Measurements from ENCODE around the gene TSHZ1.

Gene TSHZ1

GRCh38 chr18:75207310-75208154 lies 3.1 kb upstream of the TSHZ1 start:
- DNase-seq (ENCODE audit: low read depth, low spot score): no peak

GRCh38 chr18:75208155-75208835 lies 2.3 kb upstream of the TSHZ1 start:
- no peak for DNase-seq (ENCODE audit: low read depth, low spot score)

DNA sequence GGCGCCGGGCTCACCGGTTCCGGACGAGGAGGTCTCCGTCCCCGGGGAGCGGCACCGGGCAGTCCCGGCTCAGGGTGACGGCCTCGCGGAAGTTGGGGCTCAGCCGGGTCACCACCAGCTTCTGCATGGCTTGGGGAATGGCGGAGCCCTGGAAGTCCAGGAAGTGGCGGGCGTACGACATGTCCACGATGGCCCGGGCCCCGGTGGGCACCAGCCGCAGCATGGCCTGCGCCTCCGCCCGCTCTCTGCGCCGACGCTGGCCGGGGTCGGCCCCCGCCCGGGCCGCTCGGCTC lies 1.8 kb upstream of the TSHZ1 start:
- DNase-seq (ENCODE audit: low read depth, low spot score): no peak

- peak; percentile 44 for DNase-seq (ENCODE audit: low read depth, low spot score)
Observed at GRCh38 chr18:75209129-75209950, 1.3 kb upstream of the TSHZ1 start, which contains the start of gene PTGR3. TSS of gene PTGR3 (minus strand) at chr18:75209139. CDS start at chr18:75209058, 81 bp downstream.

- DNase-seq (ENCODE audit: low read depth, low spot score): no peak
Observed at GRCh38 chr18:75209951-75210258, 692 bp upstream of the TSHZ1 start.

DNA sequence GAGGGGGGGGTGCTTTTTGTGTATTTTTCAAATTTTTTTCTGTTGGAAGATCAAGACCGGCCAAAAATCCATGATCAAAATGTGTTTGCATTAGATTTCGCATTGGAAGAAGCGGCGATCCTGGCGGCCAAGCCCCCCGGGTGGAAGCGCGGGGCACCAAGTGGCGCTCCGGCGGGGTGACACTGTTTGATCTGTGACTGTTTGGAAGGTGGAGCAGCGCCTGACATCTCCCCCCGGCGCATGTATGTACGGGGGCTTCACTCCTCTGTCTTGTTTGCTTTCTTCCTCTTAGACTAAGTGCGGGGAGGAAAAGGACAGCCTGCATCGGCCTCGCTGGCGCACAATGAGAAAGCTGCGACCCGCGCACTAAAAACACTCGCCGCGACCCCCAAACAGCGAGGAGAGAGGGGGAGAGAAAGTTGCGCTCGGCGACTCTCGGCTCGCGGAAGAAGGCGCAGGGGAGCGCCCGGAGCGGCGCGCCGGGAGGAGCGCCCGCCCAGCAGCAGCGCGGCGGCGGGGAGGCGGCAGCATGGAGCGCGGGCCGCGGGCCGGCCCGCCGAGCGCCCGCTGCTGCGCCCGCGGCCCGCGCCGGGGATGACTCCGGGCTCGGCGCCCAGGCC lies 515 bp downstream of the TSHZ1 start:
- no peak for DNase-seq (ENCODE audit: low read depth, low spot score)

- no peak for DNase-seq (ENCODE audit: low read depth, low spot score)
Observed at GRCh38 chr18:75211626-75211952, 992 bp downstream of the TSHZ1 start.

DNA sequence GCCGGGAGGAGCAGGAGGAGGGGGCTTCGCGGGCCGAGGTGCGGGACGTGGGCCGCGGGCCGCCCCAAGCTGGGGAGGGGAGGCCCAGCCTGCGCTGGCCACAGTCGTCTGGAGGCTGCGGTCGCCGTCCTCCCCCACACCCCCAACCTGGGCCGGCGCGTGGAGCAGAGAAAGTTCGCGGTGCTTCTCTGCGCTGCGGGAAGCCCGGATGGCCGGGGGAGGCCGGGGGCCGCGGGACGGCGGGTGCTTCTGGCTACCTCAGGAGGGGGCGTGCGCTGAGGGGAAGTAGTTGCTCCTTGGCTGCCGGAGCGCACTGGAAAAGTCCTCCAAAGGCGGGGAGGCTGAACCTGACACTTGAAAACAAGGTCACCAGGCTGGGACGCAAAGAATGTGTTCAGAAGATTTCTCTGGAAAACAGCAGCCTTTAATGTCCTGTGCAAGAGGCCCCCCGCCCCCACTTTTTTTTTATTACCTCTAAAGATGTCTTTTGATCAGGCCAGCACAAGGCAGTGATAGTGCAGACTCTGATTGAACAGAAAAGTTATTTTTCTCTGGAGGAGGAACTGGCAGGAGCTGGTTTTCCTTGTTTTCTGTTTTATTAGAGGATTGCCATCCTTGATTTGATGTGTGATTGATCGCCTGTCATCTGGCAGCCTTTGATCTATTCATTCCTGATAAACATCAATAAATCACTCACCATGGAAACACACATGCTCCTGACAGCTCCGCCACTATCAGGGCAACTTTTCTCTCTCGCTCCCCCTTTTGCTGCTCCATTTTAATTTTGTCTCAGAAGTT lies 1.6 kb downstream of the TSHZ1 start:
- DNase-seq (ENCODE audit: low read depth, low spot score): no peak

DNA sequence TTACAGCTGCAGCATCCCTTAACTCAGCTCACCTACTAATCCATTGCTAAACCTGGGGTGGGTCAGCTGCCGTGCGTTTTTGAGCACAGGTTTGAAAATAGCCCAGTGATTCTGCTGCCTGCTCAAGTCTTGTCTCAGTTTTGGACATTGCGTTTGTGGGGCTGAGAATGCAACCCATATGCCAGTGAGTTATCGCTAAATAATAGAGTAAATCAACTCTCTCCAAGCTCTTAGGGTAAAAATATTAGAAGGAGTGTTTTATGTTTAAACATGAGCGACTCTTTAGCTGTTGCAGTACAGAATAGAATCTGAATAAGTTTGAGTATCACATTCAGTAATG lies 2.1 kb downstream of the TSHZ1 start:
- no peak for DNase-seq (ENCODE audit: low read depth, low spot score)

GRCh38 chr18:75213611-75214331 lies 3.2 kb downstream of the TSHZ1 start:
- DNase-seq (ENCODE audit: low read depth, low spot score): no peak

DNA sequence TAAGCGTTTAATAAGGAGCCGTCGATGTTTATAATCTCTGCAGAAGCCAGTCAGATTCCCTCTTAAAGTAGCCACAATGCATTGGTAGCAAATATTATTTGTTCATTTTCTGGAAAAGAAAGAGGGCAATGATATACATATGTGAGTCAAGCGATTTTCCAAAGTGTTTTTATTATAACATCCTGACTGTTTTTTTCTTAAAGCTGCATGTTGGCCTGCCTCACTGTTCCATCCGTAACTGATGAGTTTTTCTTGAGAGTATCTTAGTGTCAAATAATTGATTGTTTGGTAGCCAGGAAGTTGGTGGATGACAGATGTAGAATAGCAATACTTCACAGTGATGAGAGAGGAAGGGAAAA lies 3.7 kb downstream of the TSHZ1 start:
- no peak for DNase-seq (ENCODE audit: low read depth, low spot score)

- no peak for DNase-seq (ENCODE audit: low read depth, low spot score)
Observed at GRCh38 chr18:75214766-75215510, 4.3 kb downstream of the TSHZ1 start.

DNA sequence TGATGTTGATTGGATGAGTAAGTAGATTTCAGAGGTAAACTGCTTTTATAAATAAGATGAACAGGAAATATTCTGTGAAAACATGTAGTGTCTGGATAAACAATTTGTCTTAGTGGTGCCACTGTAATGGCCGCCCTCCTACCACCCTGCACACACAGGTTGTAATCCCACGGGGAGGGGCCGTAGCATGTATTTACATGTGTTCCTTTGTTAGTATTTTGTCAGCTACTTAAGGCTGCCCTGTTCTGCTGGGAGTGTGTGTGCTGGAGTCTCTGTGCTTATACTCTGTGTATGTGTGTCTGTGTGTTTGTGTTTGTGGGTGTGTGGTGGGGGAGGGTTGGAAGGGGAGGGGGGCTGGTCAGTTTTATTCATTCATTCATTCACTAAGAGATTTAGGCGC lies 5.1 kb downstream of the TSHZ1 start:
- DNase-seq (ENCODE audit: low read depth, low spot score): no peak

GRCh38 chr18:75216212-75216910 lies 5.8 kb downstream of the TSHZ1 start:
- DNase-seq (ENCODE audit: low read depth, low spot score): no peak

DNA sequence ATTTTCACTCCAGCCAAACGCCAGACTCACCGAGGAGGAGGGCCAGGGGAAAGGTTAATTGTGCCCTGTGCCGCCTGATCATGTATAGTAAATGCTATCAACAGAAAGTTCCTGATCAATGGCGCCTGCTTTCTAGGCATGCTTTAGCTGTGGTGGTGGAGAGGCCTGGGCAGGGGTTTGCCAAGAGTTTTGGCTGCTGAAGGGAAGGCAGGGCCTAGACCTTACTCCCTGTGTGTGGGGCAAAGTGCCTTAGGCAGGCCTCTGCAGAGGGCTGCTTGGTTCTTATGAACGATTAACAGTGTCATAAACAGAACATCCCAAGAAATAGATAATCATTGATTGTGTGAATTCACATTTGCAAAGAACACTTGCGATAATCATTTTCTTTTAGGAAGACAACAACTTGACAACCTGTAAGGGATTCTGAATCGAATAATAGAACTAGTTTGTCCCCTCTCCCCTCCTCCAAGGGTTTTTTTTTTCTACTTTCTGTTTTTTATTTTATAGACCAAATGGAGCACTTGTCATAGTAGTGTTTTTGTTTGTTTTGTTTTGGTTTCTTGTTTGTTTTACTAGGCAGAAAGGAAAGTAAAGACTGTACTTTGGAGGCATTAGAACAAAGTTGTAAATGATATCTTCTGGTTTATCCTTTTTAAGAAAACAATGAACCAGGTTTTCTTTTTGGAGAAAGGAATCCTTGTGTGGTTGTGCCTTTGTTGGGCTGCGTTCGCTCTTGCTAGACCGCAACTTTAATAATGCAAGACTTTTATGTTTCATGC lies 6.5 kb downstream of the TSHZ1 start:
- DNase-seq (ENCODE audit: low read depth, low spot score): no peak

GRCh38 chr18:75218065-75218923 lies 7.7 kb downstream of the TSHZ1 start:
- no peak for DNase-seq (ENCODE audit: low read depth, low spot score)

DNA sequence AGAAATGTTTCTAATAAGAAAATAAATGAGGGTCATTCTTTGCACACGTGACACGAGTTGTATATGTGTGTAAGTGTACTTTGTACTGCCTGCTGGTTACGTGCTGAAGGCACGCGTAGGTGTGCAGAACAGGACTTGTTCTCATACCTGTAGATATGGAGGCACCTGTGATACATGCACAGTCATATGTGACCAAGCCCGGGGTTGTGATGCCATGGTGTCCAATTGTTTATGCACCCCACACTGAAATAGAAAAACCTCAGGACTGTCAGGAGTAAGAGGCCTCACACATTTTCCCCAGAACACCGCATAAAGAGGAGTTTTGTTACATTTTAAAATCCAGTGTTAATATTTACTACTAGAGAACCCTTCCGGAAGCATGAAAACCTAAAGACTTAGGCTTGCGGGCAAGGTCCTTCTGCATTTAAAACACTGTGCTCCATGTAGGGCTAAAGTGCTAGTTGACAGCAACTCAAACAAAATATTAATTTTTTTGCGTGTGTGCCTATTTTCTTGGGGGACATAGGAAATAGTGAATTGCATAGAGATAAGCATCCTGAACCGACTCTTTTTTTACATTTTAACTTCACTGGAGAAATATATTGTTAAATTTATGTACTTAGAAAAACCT lies 9.3 kb downstream of the TSHZ1 start:
- no peak for DNase-seq (ENCODE audit: low read depth, low spot score)

Data from activated CD4-positive, CD25-positive, alpha-beta regulatory T cell treated with anti-CD3 and anti-CD28 coated beads, Interleukin-2, amount 50 U/mL, for 16 hours (primary cell).